Measurements from ENCODE around the gene POMGNT2. TPM values are rescaled to one million over a fixed set of nuclear protein-coding genes. Genes with fewer than 3 reads are reported as not detected.

Gene POMGNT2
- polyA plus RNA-seq, 3 donors, result 19.2 to 21.7 (median 21.7) TPM

GRCh38 chr3:43104039-43104438, 1.8 kb downstream of the POMGNT2 start:
- no peak for DNase-seq (ENCODE audit: low read depth in 3 of 3, low spot score in 2 of 3)

GRCh38 chr3:43102773-43103480, 3.0 kb downstream of the POMGNT2 start:
- no peak for DNase-seq (ENCODE audit: low read depth in 3 of 3, low spot score in 2 of 3)

- DNase-seq (ENCODE audit: low read depth in 3 of 3, low spot score in 2 of 3), result no peak
These were observed 7.1 kb downstream of the POMGNT2 start for GRCh38 chr3:43098761-43099160.

GRCh38 chr3:43097400-43098080, 8.3 kb downstream of the POMGNT2 start:
- DNase-seq (ENCODE audit: low read depth in 3 of 3, low spot score in 2 of 3), result no peak

- DNase-seq (ENCODE audit: low read depth in 3 of 3, low spot score in 2 of 3), result no peak
These were observed 9.1 kb downstream of the POMGNT2 start for GRCh38 chr3:43096761-43097160.

GRCh38 chr3:43095370-43095769, 10.5 kb downstream of the POMGNT2 start:
- DNase-seq (ENCODE audit: low read depth in 3 of 3, low spot score in 2 of 3), result no peak

- DNase-seq (ENCODE audit: low read depth in 3 of 3, low spot score in 2 of 3), result no peak
These were observed 11.0 kb downstream of the POMGNT2 start for GRCh38 chr3:43094851-43095250.

GRCh38 chr3:43094381-43094780, 11.5 kb downstream of the POMGNT2 start:
- DNase-seq (ENCODE audit: low read depth in 3 of 3, low spot score in 2 of 3), result no peak

GRCh38 chr3:43093974-43094373, 11.9 kb downstream of the POMGNT2 start:
- no peak for DNase-seq (ENCODE audit: low read depth in 3 of 3, low spot score in 2 of 3)

GRCh38 chr3:43093006-43093405, 12.9 kb downstream of the POMGNT2 start:
- DNase-seq (ENCODE audit: low read depth in 3 of 3, low spot score in 2 of 3), result no peak

GRCh38 chr3:43091481-43091880, 14.4 kb downstream of the POMGNT2 start:
- DNase-seq (ENCODE audit: low read depth in 3 of 3, low spot score in 2 of 3), result no peak

- DNase-seq (ENCODE audit: low read depth in 3 of 3, low spot score in 2 of 3), result no peak
These were observed 15.6 kb downstream of the POMGNT2 start for GRCh38 chr3:43090238-43090637.

GRCh38 chr3:43089081-43089480, 16.8 kb downstream of the POMGNT2 start:
- DNase-seq (ENCODE audit: low read depth in 3 of 3, low spot score in 2 of 3), result no peak

GRCh38 chr3:43087249-43087776, 18.6 kb downstream of the POMGNT2 start:
- DNase-seq (ENCODE audit: low read depth in 3 of 3, low spot score in 2 of 3), result no peak

GRCh38 chr3:43086460-43087165, 19.3 kb downstream of the POMGNT2 start:
- DNase-seq (ENCODE audit: low read depth in 3 of 3, low spot score in 2 of 3), result no peak

- no peak for DNase-seq (ENCODE audit: low read depth in 3 of 3, low spot score in 2 of 3)
These were observed 23.4 kb downstream of the POMGNT2 start for GRCh38 chr3:43082457-43082856.

- DNase-seq (ENCODE audit: low read depth in 3 of 3, low spot score in 2 of 3), result no peak
These were observed 24.1 kb downstream of the POMGNT2 start for GRCh38 chr3:43081796-43082195.

- DNase-seq (ENCODE audit: low read depth in 3 of 3, low spot score in 2 of 3), result no peak
These were observed 24.9 kb downstream of the POMGNT2 start for GRCh38 chr3:43080726-43081568.

- DNase-seq (ENCODE audit: low read depth in 3 of 3, low spot score in 2 of 3), result no peak
These were observed 26.1 kb downstream of the POMGNT2 start for GRCh38 chr3:43079536-43080332.

GRCh38 chr3:43077707-43078106, 28.2 kb downstream of the POMGNT2 start:
- DNase-seq (ENCODE audit: low read depth in 3 of 3, low spot score in 2 of 3), result no peak

Measured in right renal cortex interstitium (tissue), 3 donors.